ENCODE measurements around the gene RALB.

- TF ChIP-seq, protein P1, sequence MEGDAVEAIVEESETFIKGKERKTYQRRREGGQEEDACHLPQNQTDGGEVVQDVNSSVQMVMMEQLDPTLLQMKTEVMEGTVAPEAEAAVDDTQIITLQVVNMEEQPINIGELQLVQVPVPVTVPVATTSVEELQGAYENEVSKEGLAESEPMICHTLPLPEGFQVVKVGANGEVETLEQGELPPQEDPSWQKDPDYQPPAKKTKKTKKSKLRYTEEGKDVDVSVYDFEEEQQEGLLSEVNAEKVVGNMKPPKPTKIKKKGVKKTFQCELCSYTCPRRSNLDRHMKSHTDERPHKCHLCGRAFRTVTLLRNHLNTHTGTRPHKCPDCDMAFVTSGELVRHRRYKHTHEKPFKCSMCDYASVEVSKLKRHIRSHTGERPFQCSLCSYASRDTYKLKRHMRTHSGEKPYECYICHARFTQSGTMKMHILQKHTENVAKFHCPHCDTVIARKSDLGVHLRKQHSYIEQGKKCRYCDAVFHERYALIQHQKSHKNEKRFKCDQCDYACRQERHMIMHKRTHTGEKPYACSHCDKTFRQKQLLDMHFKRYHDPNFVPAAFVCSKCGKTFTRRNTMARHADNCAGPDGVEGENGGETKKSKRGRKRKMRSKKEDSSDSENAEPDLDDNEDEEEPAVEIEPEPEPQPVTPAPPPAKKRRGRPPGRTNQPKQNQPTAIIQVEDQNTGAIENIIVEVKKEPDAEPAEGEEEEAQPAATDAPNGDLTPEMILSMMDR (IDR thresholded peaks at IDR 0.05 in 4 of 5, conservative IDR thresholded peaks at IDR 0.05 in 1 of 5): no peak
- TF ChIP-seq POLR2A (IDR thresholded peaks at IDR 0.05): no peak
Observed at GRCh38 chr2:120341977-120342376, 89.3 kb downstream of the RALB start.
